SK-N-SH treated with all-trans-retinoic acid at 6 μM for 48 hours (cell line): Measurements from ENCODE around the gene PDE8A.
"Not testable (repeated sequence)": the region's sequence is repeated elsewhere in the genome, so short reads cannot be mapped to it uniquely, and the experiment has no call there.

ENCODE experiments used
- GLIS3 ChIP-seq: fragments of 250-450 bp; sonication (Bioruptor Pico); IDR thresholded peaks from 2 replicates; pipeline ENCODE4 v1.5.0; 2020; ENCODE audit warnings: mild to moderate bottlenecking, moderate library complexity
- PATZ1 ChIP-seq: fragments of 250-450 bp; sonication (Bioruptor Pico); IDR thresholded peaks from 2 replicates; pipeline ENCODE4 v1.8.0; 2020; ENCODE audit warnings: mild to moderate bottlenecking, moderate library complexity, borderline replicate concordance
- PPARA ChIP-seq: fragments of 250-450 bp; sonication (Bioruptor Pico); IDR thresholded peaks from 2 replicates; pipeline ENCODE4 v1.5.0; 2020; ENCODE audit warnings: mild to moderate bottlenecking, borderline replicate concordance
- RARB ChIP-seq: fragments of 250-450 bp; sonication (Bioruptor Pico); IDR thresholded peaks from 2 replicates; pipeline ENCODE4 v1.8.0; 2021; ENCODE audit warnings: mild to moderate bottlenecking, moderate library complexity
- ZFP3 ChIP-seq: fragments of 250-450 bp; sonication (Bioruptor Pico); IDR thresholded peaks from 2 replicates; pipeline ENCODE4 v1.5.0; 2020; ENCODE audit warnings: mild to moderate bottlenecking, moderate library complexity
- ZFP30 ChIP-seq: fragments of 450-650 bp; formaldehyde crosslinking; IDR thresholded peaks from 2 replicates; pipeline ENCODE4 v1.5.0; 2022; ENCODE audit warnings: mild to moderate bottlenecking, moderate library complexity

- not testable (repeated sequence) for TF ChIP-seq ZFP30 (CRISPR knock-in tag); RARB (CRISPR knock-in tag); GLIS3 (CRISPR knock-in tag); PPARA (CRISPR knock-in tag); PATZ1; ZFP3 (CRISPR knock-in tag)
These were observed 15.1 kb downstream of the PDE8A start for GRCh38 chr15:84996714-84997113.
